ENCODE data around the gene SNRPD1. TPM values are rescaled to one million over a fixed set of nuclear protein-coding genes. Genes with fewer than 3 reads are reported as not detected.

Gene SNRPD1
- total and polyA plus RNA-seq, 9 of the 15 experiments (the other 6 are each of a cell fraction or from before 2014, with no cell fraction given) = 186 to 1,063 (median 313) TPM

DNA sequence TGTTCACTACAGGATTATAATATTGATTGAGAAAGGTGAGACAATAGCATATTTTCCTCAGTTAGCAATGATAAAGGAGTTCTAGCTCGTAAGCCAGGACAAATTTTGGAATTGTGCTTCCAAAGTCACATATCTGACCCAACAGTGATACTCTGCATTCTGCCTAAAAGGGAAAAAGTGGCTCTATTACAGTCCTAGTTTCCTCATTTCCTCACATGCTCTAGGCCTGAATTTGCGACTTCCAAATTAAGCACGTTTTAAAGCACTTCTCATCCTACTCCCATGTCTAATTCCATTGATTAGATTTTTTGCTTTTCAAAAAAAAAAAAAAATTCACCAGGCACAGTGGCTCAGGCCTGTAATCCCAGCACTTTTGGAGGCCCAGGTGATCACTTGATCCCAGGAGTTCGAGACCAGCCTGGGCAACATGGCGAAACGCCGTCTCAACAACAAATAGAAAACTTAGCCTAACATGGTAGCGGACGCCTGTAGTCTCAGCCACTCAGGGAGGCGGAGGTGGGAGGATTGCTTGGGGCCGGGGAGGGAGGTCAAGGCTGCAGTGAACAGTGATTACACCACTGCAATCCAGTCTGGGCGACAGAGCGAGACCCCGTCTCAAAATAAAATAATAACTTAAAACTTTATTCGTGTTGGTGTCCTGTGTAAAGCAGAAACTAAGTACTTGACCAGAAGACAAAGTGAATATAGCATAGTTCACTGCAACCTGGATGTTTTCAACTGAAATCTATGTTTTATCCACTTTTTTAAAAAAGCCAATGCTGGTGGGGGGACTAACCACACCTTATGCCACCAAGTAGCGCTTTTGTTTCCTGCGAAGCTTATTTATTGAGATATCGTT is 13.2 kb upstream of the SNRPD1 start (continued):
- TF ChIP-seq, protein P1, sequence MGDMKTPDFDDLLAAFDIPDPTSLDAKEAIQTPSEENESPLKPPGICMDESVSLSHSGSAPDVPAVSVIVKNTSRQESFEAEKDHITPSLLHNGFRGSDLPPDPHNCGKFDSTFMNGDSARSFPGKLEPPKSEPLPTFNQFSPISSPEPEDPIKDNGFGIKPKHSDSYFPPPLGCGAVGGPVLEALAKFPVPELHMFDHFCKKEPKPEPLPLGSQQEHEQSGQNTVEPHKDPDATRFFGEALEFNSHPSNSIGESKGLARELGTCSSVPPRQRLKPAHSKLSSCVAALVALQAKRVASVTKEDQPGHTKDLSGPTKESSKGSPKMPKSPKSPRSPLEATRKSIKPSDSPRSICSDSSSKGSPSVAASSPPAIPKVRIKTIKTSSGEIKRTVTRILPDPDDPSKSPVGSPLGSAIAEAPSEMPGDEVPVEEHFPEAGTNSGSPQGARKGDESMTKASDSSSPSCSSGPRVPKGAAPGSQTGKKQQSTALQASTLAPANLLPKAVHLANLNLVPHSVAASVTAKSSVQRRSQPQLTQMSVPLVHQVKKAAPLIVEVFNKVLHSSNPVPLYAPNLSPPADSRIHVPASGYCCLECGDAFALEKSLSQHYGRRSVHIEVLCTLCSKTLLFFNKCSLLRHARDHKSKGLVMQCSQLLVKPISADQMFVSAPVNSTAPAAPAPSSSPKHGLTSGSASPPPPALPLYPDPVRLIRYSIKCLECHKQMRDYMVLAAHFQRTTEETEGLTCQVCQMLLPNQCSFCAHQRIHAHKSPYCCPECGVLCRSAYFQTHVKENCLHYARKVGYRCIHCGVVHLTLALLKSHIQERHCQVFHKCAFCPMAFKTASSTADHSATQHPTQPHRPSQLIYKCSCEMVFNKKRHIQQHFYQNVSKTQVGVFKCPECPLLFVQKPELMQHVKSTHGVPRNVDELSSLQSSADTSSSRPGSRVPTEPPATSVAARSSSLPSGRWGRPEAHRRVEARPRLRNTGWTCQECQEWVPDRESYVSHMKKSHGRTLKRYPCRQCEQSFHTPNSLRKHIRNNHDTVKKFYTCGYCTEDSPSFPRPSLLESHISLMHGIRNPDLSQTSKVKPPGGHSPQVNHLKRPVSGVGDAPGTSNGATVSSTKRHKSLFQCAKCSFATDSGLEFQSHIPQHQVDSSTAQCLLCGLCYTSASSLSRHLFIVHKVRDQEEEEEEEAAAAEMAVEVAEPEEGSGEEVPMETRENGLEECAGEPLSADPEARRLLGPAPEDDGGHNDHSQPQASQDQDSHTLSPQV (IDR thresholded peaks at IDR 0.05) = no peak
- TF ChIP-seq TARDBP (IDR thresholded peaks at IDR 0.05) (no peak), ATF1 (CRISPR knock-in tag; IDR thresholded peaks at IDR 0.05) (no peak), ATF1 (tag; IDR thresholded peaks at IDR 0.05) (no peak), NCOA6 (IDR thresholded peaks at IDR 0.05) (no peak), GABPB2 (CRISPR knock-in tag; conservative IDR thresholded peaks at IDR 0.05) (no peak), MBD2 (IDR thresholded peaks at IDR 0.05; ENCODE audit: borderline replicate concordance, low read depth) (no peak), SMARCB1 (IDR thresholded peaks at IDR 0.05; ENCODE audit: insufficient read length, low read depth) (no peak), ZNF134 (CRISPR knock-in tag; conservative IDR thresholded peaks at IDR 0.05) (no peak), TSC22D4 (tag; IDR thresholded peaks at IDR 0.05) (no peak), KDM1A (IDR thresholded peaks at IDR 0.05) (no peak), IRF2 (CRISPR knock-in tag; IDR thresholded peaks at IDR 0.05) (no peak), ZNF133 (CRISPR knock-in tag; IDR thresholded peaks at IDR 0.05) (no peak), FOXJ2 (tag; IDR thresholded peaks at IDR 0.05) (0 out of 2 replicates have a peak, but pooled peaks have one; percentile 32), SMC3 (conservative IDR thresholded peaks at IDR 0.05; ENCODE audit: insufficient read depth, low read depth, low read length) (no peak), BDP1 (IDR thresholded peaks at IDR 0.05; ENCODE audit: insufficient read depth, insufficient read length) (no peak), E4F1 (CRISPR knock-in tag; IDR thresholded peaks at IDR 0.05; ENCODE audit: borderline replicate concordance) (no peak), SMARCC2 (IDR thresholded peaks at IDR 0.05; ENCODE audit: low read depth) (no peak), ZNF184 (CRISPR knock-in tag; IDR thresholded peaks at IDR 0.05) (no peak), ZNF830 (CRISPR knock-in tag; IDR thresholded peaks at IDR 0.05) (no peak), SRF (CRISPR knock-in tag; IDR thresholded peaks at IDR 0.05) (peak in 1 of 2 experiments; percentile 95; a peak in 2 of 4 replicates), CHD2 (IDR thresholded peaks at IDR 0.05; ENCODE audit: low read depth, low read length) (no peak)
- TF ChIP-seq, protein P2, sequence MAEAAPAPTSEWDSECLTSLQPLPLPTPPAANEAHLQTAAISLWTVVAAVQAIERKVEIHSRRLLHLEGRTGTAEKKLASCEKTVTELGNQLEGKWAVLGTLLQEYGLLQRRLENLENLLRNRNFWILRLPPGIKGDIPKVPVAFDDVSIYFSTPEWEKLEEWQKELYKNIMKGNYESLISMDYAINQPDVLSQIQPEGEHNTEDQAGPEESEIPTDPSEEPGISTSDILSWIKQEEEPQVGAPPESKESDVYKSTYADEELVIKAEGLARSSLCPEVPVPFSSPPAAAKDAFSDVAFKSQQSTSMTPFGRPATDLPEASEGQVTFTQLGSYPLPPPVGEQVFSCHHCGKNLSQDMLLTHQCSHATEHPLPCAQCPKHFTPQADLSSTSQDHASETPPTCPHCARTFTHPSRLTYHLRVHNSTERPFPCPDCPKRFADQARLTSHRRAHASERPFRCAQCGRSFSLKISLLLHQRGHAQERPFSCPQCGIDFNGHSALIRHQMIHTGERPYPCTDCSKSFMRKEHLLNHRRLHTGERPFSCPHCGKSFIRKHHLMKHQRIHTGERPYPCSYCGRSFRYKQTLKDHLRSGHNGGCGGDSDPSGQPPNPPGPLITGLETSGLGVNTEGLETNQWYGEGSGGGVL (CRISPR knock-in tag; IDR thresholded peaks at IDR 0.05) = no peak

Data from K562 (cell line).